H54 (cell line): ENCODE measurements around the gene RRAS.

Source experiments
- DNase-seq: peaks from one replicate; pipeline ENCODE4 v3.0.0; 2011; ENCODE audit warnings: low spot score, mixed read lengths; ENCODE audit not compliant: insufficient read length
- FAIRE-seq: peaks from 3 replicates; lab custom pipeline; 2011; peaks lifted over from hg19 to GRCh38; lab: Jason Lieb, UNC
- POLR2A ChIP-seq: IDR thresholded peaks from 2 replicates; pipeline ENCODE4 v1.6.1; 2011; ENCODE audit warnings: low read depth, mild to moderate bottlenecking, low read length

The RRAS gene

GRCh38 chr19:49680421-49681351 is 40.7 kb upstream of the RRAS start:
- FAIRE-seq (no peak), DNase-seq (peak; percentile 96)
- TF ChIP-seq POLR2A: no peak

GRCh38 chr19:49679771-49680413 is 39.9 kb upstream of the RRAS start:
- DNase-seq (no peak), FAIRE-seq (no peak)
- no peak for TF ChIP-seq POLR2A

GRCh38 chr19:49678985-49679770 is 39.2 kb upstream of the RRAS start:
- no peak for TF ChIP-seq POLR2A
- FAIRE-seq (no peak), DNase-seq (no peak)

GRCh38 chr19:49677901-49678674 is 38.1 kb upstream of the RRAS start:
- DNase-seq: peak; percentile 75
- no peak for FAIRE-seq
- TF ChIP-seq POLR2A: no peak

- DNase-seq: no peak
- FAIRE-seq: no peak
- peak; percentile 85 for TF ChIP-seq POLR2A
These were observed 37.4 kb upstream of the RRAS start, which contains the start of gene PRMT1 for GRCh38 chr19:49677231-49677900. PRMT1 (plus strand) TSS chr19:49677271; CDS start chr19:49677281, 10 bp downstream.

- DNase-seq (peak; percentile 98), FAIRE-seq (peak; percentile 91)
- no peak for TF ChIP-seq POLR2A
These were observed 36.9 kb upstream of the RRAS start for GRCh38 chr19:49676784-49677230.

- TF ChIP-seq POLR2A: peak; percentile 72
- DNase-seq (peak; percentile 98), FAIRE-seq (no peak)
These were observed 36.3 kb upstream of the RRAS start for GRCh38 chr19:49676136-49676783.

GRCh38 chr19:49672131-49672919 is 32.4 kb upstream of the RRAS start:
- FAIRE-seq (no peak), DNase-seq (peak; percentile 82)
- TF ChIP-seq POLR2A: no peak

GRCh38 chr19:49669516-49669915 is 29.6 kb upstream of the RRAS start:
- TF ChIP-seq POLR2A: no peak
- DNase-seq (no peak), FAIRE-seq (no peak)

GRCh38 chr19:49667473-49667872 is 27.5 kb upstream of the RRAS start:
- no peak for TF ChIP-seq POLR2A
- no peak for DNase-seq
- no peak for FAIRE-seq

- no peak for FAIRE-seq
- TF ChIP-seq POLR2A: no peak
- no peak for DNase-seq
These were observed 26.1 kb upstream of the RRAS start for GRCh38 chr19:49666120-49666444.
